Measurements from ENCODE around the gene CFAP161. TPM values are rescaled to one million over a fixed set of nuclear protein-coding genes. Genes with fewer than 3 reads are reported as not detected.

Gene CFAP161
- total RNA-seq, 3 donors from 2014 or later = 0.66 to 1.0 TPM; not detected in 1

DNA sequence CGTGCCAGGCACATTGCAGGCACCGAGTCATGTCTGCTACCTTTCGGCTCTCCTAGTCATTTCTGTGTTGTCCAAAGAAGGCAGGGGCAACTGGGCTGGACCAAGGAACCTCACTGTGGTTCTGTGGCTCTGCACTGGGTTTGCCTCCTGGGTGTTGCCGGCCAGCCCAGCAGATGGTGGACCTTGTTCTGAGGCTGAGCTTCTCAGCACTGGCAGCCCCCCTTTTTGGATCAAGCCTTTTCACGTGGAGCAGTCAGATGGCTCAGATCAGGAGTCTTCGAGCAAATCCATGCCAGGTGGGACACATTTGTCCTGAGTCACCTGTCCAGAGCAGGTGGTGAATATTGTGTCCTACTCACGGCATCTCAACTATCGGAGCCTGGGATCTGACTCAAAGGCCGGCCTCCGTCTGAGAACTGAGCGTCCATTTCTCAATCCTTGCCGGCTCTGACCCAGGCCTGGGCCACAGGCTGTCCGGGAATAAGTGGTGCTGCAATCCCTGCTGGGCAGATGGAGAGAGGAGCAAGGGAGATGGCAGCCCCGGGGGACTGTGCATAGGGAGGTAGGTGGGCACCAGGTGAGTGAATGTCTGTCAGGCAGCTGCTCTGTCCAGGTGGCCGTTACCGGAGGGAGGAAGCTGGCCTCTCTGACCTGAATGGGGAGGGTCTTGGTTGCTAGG, 62.6 kb downstream of the CFAP161 start, which contains the start of gene IL16:
TSS of gene IL16 (plus strand) at position 304 of the 679 bp plus-strand sequence. CDS start 28,521 bp downstream, outside the sequence.
- H3K4me3 ChIP-seq = no peak within 1 kb of the TSS
- TF ChIP-seq POLR2A (IDR thresholded peaks at IDR 0.05) (no peak), POLR2AphosphoS5 (IDR thresholded peaks at IDR 0.05) (no peak)
- TF ChIP-seq, protein P1, sequence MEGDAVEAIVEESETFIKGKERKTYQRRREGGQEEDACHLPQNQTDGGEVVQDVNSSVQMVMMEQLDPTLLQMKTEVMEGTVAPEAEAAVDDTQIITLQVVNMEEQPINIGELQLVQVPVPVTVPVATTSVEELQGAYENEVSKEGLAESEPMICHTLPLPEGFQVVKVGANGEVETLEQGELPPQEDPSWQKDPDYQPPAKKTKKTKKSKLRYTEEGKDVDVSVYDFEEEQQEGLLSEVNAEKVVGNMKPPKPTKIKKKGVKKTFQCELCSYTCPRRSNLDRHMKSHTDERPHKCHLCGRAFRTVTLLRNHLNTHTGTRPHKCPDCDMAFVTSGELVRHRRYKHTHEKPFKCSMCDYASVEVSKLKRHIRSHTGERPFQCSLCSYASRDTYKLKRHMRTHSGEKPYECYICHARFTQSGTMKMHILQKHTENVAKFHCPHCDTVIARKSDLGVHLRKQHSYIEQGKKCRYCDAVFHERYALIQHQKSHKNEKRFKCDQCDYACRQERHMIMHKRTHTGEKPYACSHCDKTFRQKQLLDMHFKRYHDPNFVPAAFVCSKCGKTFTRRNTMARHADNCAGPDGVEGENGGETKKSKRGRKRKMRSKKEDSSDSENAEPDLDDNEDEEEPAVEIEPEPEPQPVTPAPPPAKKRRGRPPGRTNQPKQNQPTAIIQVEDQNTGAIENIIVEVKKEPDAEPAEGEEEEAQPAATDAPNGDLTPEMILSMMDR (IDR thresholded peaks at IDR 0.05) = no peak
- H3K4me1 ChIP-seq = no peaks in the 10 kb centered on the region
- no peak for DNase-seq (ENCODE audit: low spot score in 2 of 2)
- intact Hi-C loops (cut with DNase I; ENCODE audit: low total_unique reads) = no loop called here
- H3K27ac ChIP-seq = peak within 1 kb of the TSS in 1 of 2 donors; percentile 1
- no peaks in the 10 kb centered on the region for H3K36me3 ChIP-seq
- H3K27me3 ChIP-seq = no peaks in the 10 kb centered on the region
- no peaks in the 10 kb centered on the region for H3K9me3 ChIP-seq

DNA sequence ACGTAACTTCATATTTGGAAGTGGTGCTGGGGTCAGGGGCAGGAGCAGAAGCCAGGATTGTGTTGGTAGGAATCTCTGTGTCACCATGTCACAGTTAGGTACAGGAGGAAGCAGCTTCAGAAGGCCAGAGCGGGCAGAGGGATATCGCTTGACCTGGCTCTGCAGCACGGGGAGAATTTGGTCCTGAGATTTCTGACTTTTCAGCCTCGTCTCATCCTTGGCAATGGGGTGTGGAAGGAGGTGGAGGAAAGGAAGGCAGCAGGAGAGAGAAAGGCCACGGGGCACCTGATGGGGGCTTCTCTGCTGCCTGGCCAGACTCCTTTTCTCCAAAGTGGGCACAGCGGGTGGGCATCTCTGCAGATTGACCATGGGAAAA, 63.2 kb downstream of the CFAP161 start:
- no peaks in the 10 kb centered on the region for H3K27me3 ChIP-seq
- no peak for DNase-seq (ENCODE audit: low spot score in 2 of 2)
- no peak overlapping the region for H3K4me3 ChIP-seq
- no peak overlapping the region for H3K27ac ChIP-seq
- no peaks in the 10 kb centered on the region for H3K36me3 ChIP-seq
- no peaks in the 10 kb centered on the region for H3K4me1 ChIP-seq
- H3K9me3 ChIP-seq = no peaks in the 10 kb centered on the region
- TF ChIP-seq, protein P1 (IDR thresholded peaks at IDR 0.05) = no peak
- TF ChIP-seq POLR2A (IDR thresholded peaks at IDR 0.05) (no peak), POLR2AphosphoS5 (IDR thresholded peaks at IDR 0.05) (no peak)
- intact Hi-C loops (cut with DNase I; ENCODE audit: low total_unique reads) = no loop called here

- H3K4me1 ChIP-seq = no peaks in the 10 kb centered on the region
- no peak overlapping the region for H3K27ac ChIP-seq
- no peak for DNase-seq (ENCODE audit: low spot score in 2 of 2)
- no peaks in the 10 kb centered on the region for H3K36me3 ChIP-seq
- no peaks in the 10 kb centered on the region for H3K9me3 ChIP-seq
- TF ChIP-seq, protein P1 (IDR thresholded peaks at IDR 0.05) = no peak
- no peak for TF ChIP-seq POLR2AphosphoS5 (IDR thresholded peaks at IDR 0.05)
- no peak for TF ChIP-seq POLR2A (IDR thresholded peaks at IDR 0.05)
- intact Hi-C loops (cut with DNase I; ENCODE audit: low total_unique reads) = no loop called here
- no peaks in the 10 kb centered on the region for H3K27me3 ChIP-seq
- no peak overlapping the region for H3K4me3 ChIP-seq
These were observed 63.7 kb downstream of the CFAP161 start for GRCh38 chr15:81197688-81198281.

Other genes with a start within 250 kb of the CFAP161 start
- gene MESD, start 144.5 kb upstream of the CFAP161 start, total RNA-seq = 10 to 100 TPM; 17.1 to 32.9 (median 27.2) TPM
- gene TLNRD1, start 133.3 kb upstream of the CFAP161 start, total RNA-seq = 10 to 100 TPM; 15.1 to 21.6 (median 16.8) TPM
- gene IL16, start 62.6 kb downstream of the CFAP161 start, total RNA-seq = 10 to 100 TPM; 11.1 to 40.5 (median 20.3) TPM
- 1 to 10 TPM; 3.2 to 9.5 (median 6.7) TPM for gene STARD5, start 189.9 kb downstream of the CFAP161 start, total RNA-seq
- gene TMC3, start 239.9 kb downstream of the CFAP161 start, total RNA-seq = 1 to 10 TPM in 1 of 3 donors, under 1 TPM in 1, not detected in 1; 0.15 to 1.6 TPM